CD4-positive, alpha-beta T cell treated with Interleukin-21 for 1 hour (primary cell): ENCODE results near the gene ATP6V0D1.
"Not testable (repeated sequence)": the region's sequence is repeated elsewhere in the genome, so short reads cannot be mapped to it uniquely, and the experiment has no call there.

Experiments
- DNase-seq: peaks from one replicate; pipeline ENCODE4 v3.0.0-alpha.2; 2020

The ATP6V0D1 gene

GRCh38 chr16:67424261-67424615 is 56.7 kb downstream of the ATP6V0D1 start:
- DNase-seq, result no peak

- DNase-seq, result no peak
Measured at GRCh38 chr16:67423611-67424260, 57.2 kb downstream of the ATP6V0D1 start.

- no peak for DNase-seq
Measured at GRCh38 chr16:67423015-67423414, 57.9 kb downstream of the ATP6V0D1 start.

GRCh38 chr16:67421030-67421429 is 59.9 kb downstream of the ATP6V0D1 start:
- no peak for DNase-seq

- no peak for DNase-seq
Measured at GRCh38 chr16:67419931-67420330, 61.0 kb downstream of the ATP6V0D1 start.

GRCh38 chr16:67419502-67419901 is 61.5 kb downstream of the ATP6V0D1 start:
- no peak for DNase-seq

GRCh38 chr16:67417333-67418061 is 63.5 kb downstream of the ATP6V0D1 start:
- no peak for DNase-seq

GRCh38 chr16:67415872-67416793 is 64.8 kb downstream of the ATP6V0D1 start, which contains the start of gene ZDHHC1:
ZDHHC1 (minus strand) TSS chr16:67416477; CDS start chr16:67407775, 8,702 bp downstream.
- DNase-seq, result peak; percentile 47

GRCh38 chr16:67415421-67415820 is 65.5 kb downstream of the ATP6V0D1 start:
- not testable (repeated sequence) for DNase-seq

- no peak for DNase-seq
Measured at GRCh38 chr16:67413978-67414911, 66.7 kb downstream of the ATP6V0D1 start.

- no peak for DNase-seq
Measured at GRCh38 chr16:67412294-67412693, 68.7 kb downstream of the ATP6V0D1 start.

- DNase-seq, result no peak
Measured at GRCh38 chr16:67411339-67411738, 69.6 kb downstream of the ATP6V0D1 start.

- no peak for DNase-seq
Measured at GRCh38 chr16:67409631-67410030, 71.3 kb downstream of the ATP6V0D1 start.

- DNase-seq, result no peak
Measured at GRCh38 chr16:67407788-67408452, 73.0 kb downstream of the ATP6V0D1 start.

- no peak for DNase-seq
Measured at GRCh38 chr16:67407176-67407787, 73.7 kb downstream of the ATP6V0D1 start.

GRCh38 chr16:67406111-67406971 is 74.6 kb downstream of the ATP6V0D1 start:
- no peak for DNase-seq

GRCh38 chr16:67405336-67405735 is 75.6 kb downstream of the ATP6V0D1 start:
- DNase-seq, result no peak

- DNase-seq, result no peak
Measured at GRCh38 chr16:67404740-67405226, 76.2 kb downstream of the ATP6V0D1 start.

GRCh38 chr16:67403976-67404555 is 76.9 kb downstream of the ATP6V0D1 start:
- DNase-seq, result no peak

GRCh38 chr16:67400901-67401300 is 80.1 kb downstream of the ATP6V0D1 start:
- no peak for DNase-seq
